GM18867 (cell line): ENCODE measurements around the gene SLC8A3.

ENCODE experiments used
- ATAC-seq: cut with Tn5 transposase; IDR thresholded peaks from one replicate; pipeline ENCODE4 v1.9.1; 2021; ENCODE audit warnings: mild to moderate bottlenecking, moderate library complexity; ENCODE audit not compliant: unreplicated experiment

SLC8A3 gene

GRCh38 chr14:70002589-70003346 is 186.0 kb downstream of the SLC8A3 start:
- ATAC-seq: no peak

DNA sequence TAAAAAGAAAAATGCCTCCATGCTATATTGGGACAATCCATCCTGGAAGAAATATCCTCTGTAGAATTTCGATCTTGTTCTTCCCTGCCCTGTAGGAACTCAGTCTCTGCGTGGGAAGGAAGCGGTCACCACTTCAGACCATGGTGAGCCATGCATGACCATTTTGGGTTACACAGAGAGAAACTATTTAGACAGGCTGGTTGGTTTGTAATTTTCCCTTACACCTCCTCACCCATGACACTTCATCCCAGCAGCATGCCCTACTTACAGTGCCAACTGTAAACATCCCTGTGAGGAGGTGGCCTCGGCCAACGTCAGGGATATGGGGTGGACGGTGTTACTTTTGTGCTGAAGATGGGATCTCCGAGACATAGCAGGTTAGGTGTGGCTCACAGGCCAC is 188.2 kb downstream of the SLC8A3 start:
- ATAC-seq: no peak

GRCh38 chr14:69999261-69999674 is 189.5 kb downstream of the SLC8A3 start:
- no peak for ATAC-seq

DNA sequence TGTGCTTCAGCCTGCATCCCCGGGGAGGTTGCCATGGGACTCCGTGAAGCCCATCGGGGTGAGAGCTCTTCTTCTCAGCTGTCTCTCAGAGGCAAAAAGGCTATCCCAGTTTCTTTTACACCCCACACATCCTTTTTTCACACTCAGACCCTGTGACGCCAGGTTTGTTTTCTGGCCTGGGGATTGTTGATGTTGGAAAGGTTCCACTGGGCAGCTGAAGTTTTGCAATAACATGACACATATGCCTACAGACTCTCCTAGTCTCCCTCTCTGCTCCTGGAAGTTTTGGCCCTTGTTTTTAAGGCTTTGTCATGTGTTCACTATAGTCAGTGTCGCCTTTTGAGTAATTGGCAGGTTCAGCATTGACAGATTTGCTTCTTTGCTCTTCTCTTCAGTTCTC is 190.9 kb downstream of the SLC8A3 start:
- no peak for ATAC-seq

DNA sequence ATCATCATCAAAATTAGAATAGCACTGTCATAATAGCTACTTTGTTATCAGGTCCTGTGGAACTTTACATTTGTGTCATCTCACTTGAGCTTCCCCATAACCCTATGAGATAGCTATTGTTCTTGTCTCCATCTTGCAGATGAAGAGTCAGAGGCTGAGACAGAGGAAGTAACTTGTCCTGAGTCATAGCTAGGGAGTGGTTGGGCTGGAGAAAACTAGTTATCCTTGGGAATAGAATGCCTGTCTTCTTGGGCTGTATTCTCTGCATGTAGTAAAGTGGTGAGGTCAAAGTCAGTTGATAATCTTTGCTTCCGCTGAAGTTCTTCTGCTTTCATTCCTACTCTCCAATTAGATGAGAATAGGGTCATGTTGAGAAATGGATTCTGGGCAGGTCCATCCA is 192.5 kb downstream of the SLC8A3 start:
- no peak for ATAC-seq
